NCI-H748 (cell line): Measurements from ENCODE around the gene AKR1C3.
A peak's percentile ranks its signal among the peaks of the same experiment; 100 is the strongest.
"Not testable (repeated sequence)": the region's sequence is repeated elsewhere in the genome, so short reads cannot be mapped to it uniquely, and the experiment has no call there.

Experiments
- DNase-seq: peaks from one replicate; lab custom pipeline; 2025; ENCODE audit not compliant: unreplicated experiment; lab: John Stamatoyannopoulos, UW

The AKR1C3 gene

GRCh38 chr10:5088703-5089261 is 5.4 kb upstream of the AKR1C3 start:
- DNase-seq, result no peak

- peak; percentile 53 for DNase-seq
Measured at GRCh38 chr10:5089865-5090264, 4.3 kb upstream of the AKR1C3 start.

GRCh38 chr10:5090551-5090950 is 3.7 kb upstream of the AKR1C3 start:
- DNase-seq, result no peak

GRCh38 chr10:5091196-5091595 is 3.0 kb upstream of the AKR1C3 start:
- DNase-seq, result no peak

- no peak for DNase-seq
Measured at GRCh38 chr10:5092375-5092774, 1.8 kb upstream of the AKR1C3 start.

GRCh38 chr10:5092848-5093790 is 1.1 kb upstream of the AKR1C3 start:
- DNase-seq, result no peak

GRCh38 chr10:5095687-5096086 is 1.5 kb downstream of the AKR1C3 start:
- peak; percentile 23 for DNase-seq

GRCh38 chr10:5096108-5096507 is 1.9 kb downstream of the AKR1C3 start:
- DNase-seq, result no peak

- not testable (repeated sequence) for DNase-seq
Measured at GRCh38 chr10:5102479-5102878, 8.3 kb downstream of the AKR1C3 start.

- no peak for DNase-seq
Measured at GRCh38 chr10:5103481-5103880, 9.3 kb downstream of the AKR1C3 start.

GRCh38 chr10:5105626-5106025 is 11.4 kb downstream of the AKR1C3 start:
- no peak for DNase-seq

GRCh38 chr10:5106553-5106952 is 12.3 kb downstream of the AKR1C3 start:
- DNase-seq, result no peak

- no peak for DNase-seq
Measured at GRCh38 chr10:5107860-5108526, 13.8 kb downstream of the AKR1C3 start.

- no peak for DNase-seq
Measured at GRCh38 chr10:5108658-5109416, 14.6 kb downstream of the AKR1C3 start.

GRCh38 chr10:5109861-5110260 is 15.6 kb downstream of the AKR1C3 start:
- not testable (repeated sequence) for DNase-seq

- DNase-seq, result no peak
Measured at GRCh38 chr10:5116621-5117020, 22.4 kb downstream of the AKR1C3 start.

GRCh38 chr10:5117026-5117425 is 22.8 kb downstream of the AKR1C3 start:
- DNase-seq, result no peak

GRCh38 chr10:5119997-5120396 is 25.8 kb downstream of the AKR1C3 start:
- DNase-seq, result not testable (repeated sequence)

- DNase-seq, result no peak
Measured at GRCh38 chr10:5123886-5124285, 29.7 kb downstream of the AKR1C3 start.

GRCh38 chr10:5125315-5126044 is 31.3 kb downstream of the AKR1C3 start:
- DNase-seq, result no peak
